ENCODE measurements around the gene SNX20.

Gene SNX20

GRCh38 chr16:50679676-50680555, 1.2 kb downstream of the SNX20 start:
- no peak for DNase-seq (ENCODE audit: low read depth in 2 of 2)

- DNase-seq (ENCODE audit: low read depth in 2 of 2), result no peak
These were observed 1.8 kb downstream of the SNX20 start for GRCh38 chr16:50679266-50679665.

- no peak for DNase-seq (ENCODE audit: low read depth in 2 of 2)
These were observed 2.6 kb downstream of the SNX20 start for GRCh38 chr16:50678531-50678930.

DNA sequence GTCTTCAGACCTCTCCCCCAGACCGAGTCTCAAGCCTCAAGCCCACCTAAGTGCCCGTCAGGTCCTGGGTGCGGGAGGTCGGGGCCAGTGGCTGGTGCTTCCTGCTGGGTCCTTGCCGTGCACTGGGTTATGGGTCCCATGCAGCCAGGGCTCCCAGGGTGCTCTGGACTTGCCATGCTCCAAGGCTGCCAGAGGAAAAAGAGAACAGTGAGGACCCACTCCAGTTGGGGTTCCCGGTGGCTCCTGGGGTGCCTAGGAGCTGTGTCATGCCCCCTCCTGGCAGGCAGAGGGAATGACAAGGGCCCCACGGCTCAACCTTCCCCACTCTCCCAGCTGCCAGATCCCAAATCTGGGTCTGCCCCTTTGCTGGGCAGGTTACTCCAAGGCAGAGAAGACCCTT, 3.8 kb downstream of the SNX20 start:
- no peak for DNase-seq (ENCODE audit: low read depth in 2 of 2)

GRCh38 chr16:50676684-50677225, 4.4 kb downstream of the SNX20 start:
- no peak for DNase-seq (ENCODE audit: low read depth in 2 of 2)

DNA sequence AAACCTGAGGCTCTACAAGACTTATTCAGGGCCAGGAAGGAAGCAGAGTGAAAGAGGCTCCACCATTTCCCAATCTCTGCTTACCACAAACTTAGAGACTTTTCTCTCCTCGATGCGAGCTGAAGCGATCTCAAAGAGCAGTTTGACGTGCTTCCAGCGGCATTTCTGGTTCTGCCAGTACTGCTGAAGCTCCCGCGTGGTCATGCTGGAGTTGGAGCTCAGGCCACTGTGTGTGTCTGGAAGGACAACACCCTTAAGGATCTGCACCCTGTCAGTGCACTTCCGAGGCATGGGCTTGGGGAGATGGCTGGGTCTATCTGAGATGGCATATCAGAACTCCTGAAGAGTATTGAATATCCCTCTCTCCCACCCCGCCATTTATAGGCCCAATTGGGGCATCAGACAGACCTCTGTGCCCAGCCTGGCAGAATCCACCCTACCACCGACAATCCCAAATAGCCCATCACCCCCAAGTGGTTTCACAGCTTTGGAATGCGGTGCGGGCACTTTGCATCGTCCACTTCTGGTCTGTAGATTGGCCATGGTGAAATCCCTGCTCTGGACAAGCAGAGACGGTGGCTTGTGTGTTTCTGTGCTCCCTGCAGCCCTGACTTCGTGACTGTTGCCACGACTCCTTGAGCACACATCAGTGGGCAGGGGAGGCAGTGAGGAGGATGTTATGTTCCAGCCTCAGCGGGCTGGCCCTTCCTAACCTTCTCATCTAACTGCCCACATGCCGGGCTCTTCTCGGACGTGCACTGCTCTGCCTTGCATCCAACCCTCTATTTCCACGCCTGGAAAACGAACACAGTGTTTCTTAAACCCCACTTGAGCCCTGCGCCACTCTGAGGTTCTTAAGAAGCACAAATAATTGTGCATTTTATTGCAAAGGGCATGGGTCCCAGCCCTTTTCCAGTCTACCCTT, 5.2 kb downstream of the SNX20 start:
- no peak for DNase-seq (ENCODE audit: low read depth in 2 of 2)

DNA sequence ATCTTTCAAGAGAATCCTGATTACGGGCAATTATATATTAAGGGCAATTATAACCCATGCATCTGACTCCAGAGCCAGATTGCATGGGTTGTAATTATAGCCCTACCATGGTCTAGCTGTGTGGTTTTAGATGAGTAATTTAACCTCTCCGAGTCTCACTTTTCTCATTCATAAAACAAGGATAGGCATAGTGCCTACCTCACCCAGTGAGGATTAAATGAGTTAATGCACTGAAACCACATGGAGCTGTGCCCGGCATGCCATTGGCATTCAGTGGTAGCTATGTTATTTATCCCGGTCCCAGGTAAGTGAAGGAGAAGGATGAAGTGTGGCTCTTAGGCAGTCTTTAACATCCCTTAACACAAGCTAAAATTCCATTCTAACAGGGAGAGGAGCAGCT, 6.3 kb downstream of the SNX20 start:
- DNase-seq (ENCODE audit: low read depth in 2 of 2), result no peak

DNA sequence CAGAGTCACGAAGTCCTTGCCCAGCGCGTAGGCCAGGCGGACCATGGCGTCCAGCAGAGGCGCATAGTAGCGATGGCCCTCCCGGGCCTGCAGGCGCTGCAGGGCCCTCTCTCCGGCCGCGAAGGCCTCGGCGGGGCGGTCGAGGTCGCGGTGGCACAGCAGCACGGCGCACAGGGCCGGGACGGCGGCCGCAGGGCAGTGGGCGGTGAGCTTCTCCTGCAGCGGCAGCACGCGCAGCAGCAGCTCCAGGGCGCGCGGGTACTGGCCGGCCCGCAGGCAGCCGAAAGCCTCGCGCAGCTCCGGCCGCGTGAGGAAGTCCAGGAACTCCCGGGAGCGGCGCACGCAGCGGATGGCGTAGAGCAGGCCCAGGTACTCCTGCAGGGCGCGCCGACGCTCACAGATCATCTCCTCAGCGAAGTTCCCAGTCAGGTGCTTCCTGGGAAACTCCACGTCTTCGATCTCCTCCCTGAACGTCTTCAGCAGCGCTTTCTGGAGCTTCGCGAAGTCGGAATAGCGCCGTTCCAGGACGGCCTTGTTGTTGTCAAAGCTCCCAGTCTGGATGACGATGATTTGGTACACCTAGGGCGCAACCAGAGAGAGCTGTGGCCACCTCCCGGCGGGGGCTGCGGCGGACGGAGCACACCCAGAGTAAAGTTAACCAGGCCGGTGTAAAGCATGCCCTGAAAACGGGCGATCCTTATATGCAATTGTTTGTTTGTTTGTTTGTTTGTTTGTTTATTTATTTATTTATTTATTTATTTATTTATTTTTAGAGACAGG, 7.4 kb downstream of the SNX20 start:
- DNase-seq (ENCODE audit: low read depth in 2 of 2), result no peak

DNA sequence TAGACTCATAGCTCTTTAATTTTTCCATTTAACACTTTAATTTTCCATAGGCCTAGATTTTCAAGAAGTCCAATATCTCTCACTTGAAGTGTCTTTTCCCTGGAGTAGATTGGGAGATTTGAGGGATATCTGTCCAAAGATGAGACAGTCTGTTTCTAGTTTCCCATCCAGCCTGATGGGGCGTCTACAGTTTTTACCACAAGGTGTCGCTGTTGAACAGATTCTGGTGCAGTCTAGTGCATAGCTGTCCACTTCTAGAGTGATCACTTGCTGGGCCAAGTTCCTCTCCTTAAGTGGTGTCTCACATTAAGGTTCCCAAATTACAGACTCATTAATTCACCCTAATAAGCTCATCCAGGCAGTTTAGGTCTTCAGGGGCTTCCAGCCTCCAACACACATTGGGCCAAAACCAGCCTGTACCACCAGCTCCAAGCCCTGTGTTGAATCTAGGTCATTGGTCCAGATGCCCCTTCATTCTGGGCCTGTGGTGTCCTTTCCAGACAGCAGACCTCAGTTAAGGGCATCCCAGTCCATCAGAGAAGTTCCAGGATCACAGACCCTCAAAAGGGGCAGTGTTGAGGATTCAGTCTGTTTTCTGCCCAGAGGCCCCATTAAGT, 9.4 kb downstream of the SNX20 start:
- DNase-seq (ENCODE audit: low read depth in 2 of 2), result peak in 1 of 2 donors; percentile 63

- DNase-seq (ENCODE audit: low read depth in 2 of 2), result no peak
These were observed 10.6 kb downstream of the SNX20 start for GRCh38 chr16:50670476-50670875.

DNA sequence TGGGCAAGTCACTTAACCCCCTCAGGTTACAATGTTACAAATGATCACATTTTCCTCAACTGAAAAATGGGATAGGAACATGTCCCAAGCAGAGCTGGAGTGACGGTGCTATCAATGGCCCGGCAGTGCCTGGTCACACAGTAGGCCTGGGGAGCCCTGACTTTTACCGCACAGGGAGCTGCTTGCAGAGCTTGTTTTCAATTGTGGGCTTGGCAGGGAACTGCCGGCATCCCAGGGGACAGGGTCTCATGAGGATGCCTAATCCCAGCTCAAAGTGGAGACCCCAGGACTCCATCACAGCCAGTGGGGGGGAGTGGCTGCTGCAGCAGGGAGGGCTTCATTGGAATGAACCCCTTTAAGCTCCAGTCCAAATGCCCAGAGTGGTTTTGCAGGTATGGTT, 11.4 kb downstream of the SNX20 start:
- DNase-seq (ENCODE audit: low read depth in 2 of 2), result no peak

DNA sequence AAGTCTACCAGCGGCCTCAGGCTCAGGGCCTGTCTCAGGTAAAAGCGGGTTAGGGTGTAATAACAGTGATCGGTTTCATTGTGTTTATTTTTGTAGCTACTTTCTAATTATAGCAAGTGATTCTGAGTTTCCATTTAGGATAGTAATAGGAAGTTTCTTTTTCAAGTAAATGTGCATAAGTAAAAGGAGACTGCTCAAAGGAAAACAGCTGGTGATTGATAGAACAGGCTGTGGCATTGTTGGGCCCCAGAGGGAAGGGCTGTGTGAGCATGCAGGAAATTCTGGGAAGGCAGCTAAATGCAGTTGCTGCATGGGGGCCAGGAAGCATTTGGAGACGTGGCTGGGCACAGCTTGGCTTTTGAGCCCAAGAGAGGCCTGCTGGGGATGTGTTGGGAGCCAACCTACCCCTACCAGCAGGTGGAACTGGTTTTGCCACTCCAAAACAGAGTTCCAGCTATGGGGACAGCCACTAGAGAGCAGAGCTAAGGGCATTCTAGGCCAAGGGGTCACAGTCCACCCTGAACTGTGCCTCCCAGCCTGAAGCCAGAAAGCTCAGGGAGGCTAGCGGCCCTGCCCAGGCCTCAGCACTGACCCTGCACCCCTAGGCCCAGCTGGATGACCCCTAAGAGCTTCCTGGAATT, 12.6 kb downstream of the SNX20 start:
- DNase-seq (ENCODE audit: low read depth in 2 of 2), result no peak

DNA sequence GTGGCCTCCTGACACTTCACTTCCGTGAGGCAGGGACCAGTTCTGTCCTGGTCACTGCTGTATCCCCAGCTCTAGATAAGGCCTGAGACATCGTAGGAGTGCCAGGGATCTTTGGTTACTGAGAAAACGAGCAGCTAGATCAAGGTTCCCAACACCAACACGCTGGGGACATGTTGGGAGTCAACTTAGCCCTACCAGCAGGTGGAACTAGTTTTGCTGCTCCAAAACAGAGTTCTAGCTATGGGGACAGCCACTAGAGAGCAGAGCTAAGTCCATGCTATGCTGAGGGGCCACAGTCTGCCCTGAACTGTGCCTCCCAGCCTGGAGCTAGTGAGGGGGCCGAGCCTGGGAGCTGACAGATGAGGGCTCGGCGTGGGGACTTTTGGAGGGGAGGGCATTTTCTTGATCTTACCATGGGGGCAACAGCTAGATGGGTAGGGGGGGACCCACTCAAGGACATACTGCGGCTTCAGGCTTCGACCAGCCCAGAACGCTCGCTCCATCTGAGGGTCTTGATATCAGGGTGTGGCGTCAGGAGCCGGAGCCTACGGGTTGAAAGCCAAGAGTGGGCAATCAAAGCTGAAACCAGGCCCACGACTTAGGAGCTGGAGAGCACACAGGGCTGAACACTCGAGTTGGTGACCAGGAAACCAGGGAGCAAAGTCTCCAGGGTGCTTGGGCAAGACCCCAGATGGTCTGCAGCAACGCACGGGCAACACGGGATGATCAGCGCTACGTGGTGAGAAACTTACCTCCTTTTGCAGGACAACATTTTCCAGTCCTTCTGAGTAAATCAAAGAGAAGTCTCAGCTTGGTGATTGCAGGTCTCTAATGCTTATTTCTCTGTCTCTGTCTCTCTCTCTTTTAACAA, 13.4 kb downstream of the SNX20 start:
- DNase-seq (ENCODE audit: low read depth in 2 of 2), result no peak

DNA sequence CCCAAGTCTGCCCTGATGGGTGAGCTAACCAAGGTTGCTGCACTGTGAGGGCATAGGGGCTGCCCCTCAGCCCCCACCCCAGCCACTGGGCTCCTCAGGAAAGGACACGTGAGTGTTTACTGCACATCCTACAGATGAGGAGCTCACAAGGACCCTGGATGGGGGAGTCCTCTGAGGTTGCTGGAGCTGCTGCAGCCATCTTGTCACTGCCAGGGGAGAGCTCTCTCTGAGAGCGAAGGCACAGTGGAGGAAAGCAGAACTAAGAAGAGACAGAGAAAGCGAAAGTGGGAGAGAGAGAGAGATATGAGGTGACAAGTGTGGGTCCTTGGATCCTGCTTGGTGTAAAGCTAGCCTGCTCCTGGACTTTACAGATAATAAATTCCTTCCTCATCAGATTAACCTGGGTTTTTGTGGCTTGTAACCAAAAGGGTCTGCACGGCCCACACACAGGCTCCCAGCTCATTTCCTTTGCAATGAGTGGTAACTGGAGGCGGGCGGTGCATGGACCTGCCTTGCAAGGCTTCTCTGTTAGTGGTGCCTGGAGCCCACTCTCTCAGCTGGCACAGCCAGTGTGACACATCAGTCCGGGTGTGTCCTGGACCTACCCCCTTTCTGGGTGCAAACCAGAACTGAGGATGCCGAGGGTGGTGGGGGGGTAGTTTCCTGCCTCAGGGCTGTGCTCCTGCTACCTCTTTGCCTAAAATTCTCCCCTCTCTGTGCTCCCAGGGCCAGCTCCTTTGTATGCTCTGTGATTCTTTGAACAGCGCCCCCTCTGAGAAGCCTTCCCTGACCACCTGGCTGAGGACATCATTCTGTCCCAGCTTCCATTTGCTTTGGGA, 14.2 kb downstream of the SNX20 start:
- DNase-seq (ENCODE audit: low read depth in 2 of 2), result peak in 1 of 2 donors; percentile 41

GRCh38 chr16:50665128-50665878, 15.8 kb downstream of the SNX20 start:
- DNase-seq (ENCODE audit: low read depth in 2 of 2), result peak; percentile 76 to 85

DNA sequence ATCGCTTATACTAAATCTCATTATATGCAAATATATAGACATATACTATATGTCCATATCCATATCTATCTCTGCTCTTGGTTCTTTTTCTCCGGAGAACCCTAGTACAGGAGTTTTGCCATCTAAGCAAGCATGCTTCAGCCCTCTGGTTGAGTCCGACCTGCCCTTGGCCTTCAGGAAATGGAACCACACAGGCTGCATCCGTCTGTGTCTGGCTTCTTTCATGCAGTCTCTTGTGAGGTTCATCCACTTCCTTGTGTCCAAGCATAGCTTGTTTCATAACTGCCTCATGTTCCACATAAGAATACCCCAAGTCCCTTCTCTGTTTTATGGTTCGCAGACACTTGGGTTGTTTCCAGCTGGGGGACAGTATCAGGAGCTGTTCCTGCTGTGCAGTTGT, 16.8 kb downstream of the SNX20 start:
- no peak for DNase-seq (ENCODE audit: low read depth in 2 of 2)

DNA sequence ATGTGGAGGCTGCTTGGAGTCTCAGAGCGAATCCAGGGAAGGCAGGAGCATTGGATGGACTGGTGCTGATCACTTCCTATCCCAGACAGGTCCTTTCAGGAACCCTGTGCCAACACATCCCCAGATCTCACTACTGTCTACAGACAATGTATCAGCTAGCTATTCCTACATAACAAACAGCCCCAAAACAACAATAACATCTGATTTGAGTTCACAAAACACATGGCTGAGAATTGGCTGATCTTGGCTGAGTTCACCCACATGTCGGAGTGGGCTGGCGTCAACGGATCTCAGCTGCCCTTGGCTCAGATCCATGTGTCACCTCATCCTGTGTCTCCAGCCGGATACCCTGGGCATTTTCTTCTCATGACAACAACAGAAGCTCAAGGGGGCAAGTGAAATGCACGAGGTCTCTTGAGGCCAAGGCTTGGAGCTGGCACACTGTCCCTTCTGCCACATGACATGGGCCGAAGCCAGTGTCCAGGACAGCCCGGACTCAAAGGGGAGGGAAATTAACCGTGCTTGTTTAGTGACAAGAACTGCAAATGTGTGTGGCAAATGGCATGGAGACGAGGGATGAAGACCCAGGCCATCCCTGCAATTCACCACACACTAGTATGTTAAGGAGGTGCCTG, 18.7 kb downstream of the SNX20 start:
- no peak for DNase-seq (ENCODE audit: low read depth in 2 of 2)

DNA sequence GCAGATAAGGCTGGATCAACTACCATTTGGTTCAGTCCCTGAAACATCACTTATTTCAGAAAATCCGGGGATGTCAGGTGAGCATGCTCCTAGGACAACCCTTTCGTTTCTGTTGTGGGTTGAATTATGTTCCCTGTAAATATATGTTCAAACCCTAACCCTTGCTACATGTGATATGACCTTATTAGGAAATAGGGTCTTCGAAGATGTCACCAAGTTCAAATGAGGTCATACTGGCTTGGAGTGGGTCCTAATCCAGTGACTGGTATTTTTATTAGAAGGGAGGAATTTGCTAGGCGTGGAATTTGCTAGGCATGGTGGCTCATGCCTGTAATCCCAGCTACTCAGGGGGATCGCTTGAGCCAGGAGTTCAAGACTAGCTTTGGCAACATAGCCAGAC, 21.3 kb downstream of the SNX20 start:
- no peak for DNase-seq (ENCODE audit: low read depth in 2 of 2)

Data from stimulated activated CD4-positive, alpha-beta T cell treated with anti-CD3 and anti-CD28 coated beads, Interleukin-4, amount 100 ng/mL, for 48 hours (primary cell).